HG03521 (cell line): ENCODE data around the gene PRM1.

Experiments used
- ATAC-seq: cut with Tn5 transposase; IDR thresholded peaks from one replicate; pipeline ENCODE4 v1.9.1; 2021; ENCODE audit warnings: mild to moderate bottlenecking, moderate library complexity; ENCODE audit not compliant: unreplicated experiment

Gene PRM1

GRCh38 chr16:11239644-11240632 is 41.2 kb downstream of the PRM1 start:
- no peak for ATAC-seq

DNA sequence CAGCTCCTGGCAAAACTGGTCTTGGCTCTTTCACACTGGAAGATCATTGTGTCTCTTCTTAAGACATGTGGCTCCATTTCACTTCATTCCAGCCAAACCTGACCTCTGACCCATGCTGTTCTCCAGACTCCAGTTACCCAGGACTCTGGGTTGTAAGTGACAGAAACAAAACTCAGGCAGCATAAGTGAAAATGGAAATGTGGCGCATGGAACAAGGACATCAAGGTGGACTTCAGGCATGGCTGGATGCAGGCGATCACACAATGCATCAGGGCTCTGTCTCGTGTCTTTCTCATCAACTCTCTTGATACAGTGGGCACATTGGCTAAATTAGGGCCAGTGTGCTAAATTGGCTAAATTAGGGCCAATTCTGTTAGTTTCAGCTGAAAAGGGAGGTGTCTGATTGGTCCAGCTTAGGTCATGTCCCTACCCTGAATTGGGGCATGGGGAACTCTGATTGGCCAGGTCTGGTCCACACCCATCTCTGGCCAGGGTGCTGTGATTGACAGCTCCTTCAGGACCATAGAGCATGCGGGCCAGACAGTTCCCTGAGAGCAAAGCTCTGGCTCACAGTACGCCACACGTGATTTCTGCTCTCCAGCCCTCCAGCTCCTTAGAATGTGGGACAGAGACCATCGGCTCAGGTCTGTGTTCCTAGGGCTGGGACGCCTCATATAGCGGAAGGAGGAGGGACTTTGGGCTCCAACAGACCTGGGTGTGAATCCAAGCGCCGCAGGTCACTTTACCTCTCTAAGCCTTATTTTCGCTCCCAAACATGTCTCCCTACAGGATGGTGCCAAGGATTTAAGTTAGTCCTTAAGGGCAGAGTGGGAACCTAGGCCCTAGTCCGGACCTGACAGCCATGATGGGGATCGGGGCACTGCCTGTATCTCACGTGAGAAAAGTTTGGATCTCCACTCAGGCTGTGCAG is 42.6 kb downstream of the PRM1 start:
- ATAC-seq: no peak

GRCh38 chr16:11236461-11237254 is 44.5 kb downstream of the PRM1 start:
- ATAC-seq: no peak

GRCh38 chr16:11235703-11235991 is 45.5 kb downstream of the PRM1 start:
- no peak for ATAC-seq

- no peak for ATAC-seq
Observed at GRCh38 chr16:11234884-11235702, 46.0 kb downstream of the PRM1 start.

- no peak for ATAC-seq
Observed at GRCh38 chr16:11233727-11234376, 47.3 kb downstream of the PRM1 start.

DNA sequence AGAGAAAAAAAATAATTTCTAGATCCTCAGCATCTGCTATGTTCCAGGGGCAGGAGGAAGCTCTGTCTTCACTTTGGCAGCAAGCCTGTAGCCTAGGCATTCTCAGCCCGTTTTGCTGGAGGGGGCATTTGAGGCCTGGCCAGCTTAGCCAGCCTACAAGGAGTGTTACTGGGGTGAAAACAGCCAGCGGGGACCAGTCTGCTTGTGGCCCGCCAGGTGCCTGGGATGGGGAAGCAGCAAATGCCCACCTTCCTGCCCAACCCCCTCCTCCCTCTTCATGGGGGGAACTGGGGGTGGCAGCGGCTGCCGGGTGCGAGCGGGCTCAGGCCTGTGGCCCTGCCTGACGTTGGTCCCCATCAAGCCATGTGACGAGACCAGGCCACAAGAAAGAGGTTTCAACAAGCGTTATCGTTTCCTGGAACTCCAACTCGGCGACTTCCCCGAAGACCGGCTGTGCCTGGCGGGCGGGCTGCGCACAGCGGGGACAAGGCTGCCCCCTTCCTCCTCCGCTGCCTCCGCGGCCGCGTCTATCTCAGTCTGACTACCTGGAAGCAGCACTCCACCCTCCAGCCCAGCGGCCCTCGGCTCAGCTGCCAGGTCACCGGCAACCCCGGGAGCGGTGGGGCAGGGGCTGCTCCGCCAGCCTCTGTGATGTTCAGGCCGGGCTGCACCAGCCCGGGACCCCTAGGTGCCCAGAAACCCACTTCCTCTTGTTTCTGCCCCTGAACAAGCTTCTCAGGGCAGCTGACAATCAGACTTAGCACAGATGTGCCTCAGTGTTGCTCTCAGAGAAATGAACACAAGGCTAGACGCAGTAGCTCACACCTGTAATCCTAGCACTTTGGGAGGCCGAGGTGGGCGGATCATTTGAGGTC is 48.0 kb downstream of the PRM1 start:
- ATAC-seq: peak; percentile 56

- ATAC-seq: no peak
Observed at GRCh38 chr16:11232302-11232851, 48.8 kb downstream of the PRM1 start.

- no peak for ATAC-seq
Observed at GRCh38 chr16:11231367-11231970, 49.7 kb downstream of the PRM1 start.
